Stimulated activated CD4-positive, alpha-beta T cell treated with anti-CD3 and anti-CD28 coated beads, Interleukin-2, amount 100 ng/mL, for 48 hours (primary cell): Measurements from ENCODE around the gene ADISSP.

Experiments used
- DNase-seq, 2 donors: peaks; one replicate each; pipeline ENCODE4 v3.0.0-alpha.2; 2020

Gene ADISSP

GRCh38 chr20:3767427-3768341, at the start of gene ADISSP:
Gene ADISSP, minus strand, starts transcription at chr20:3767753. Its CDS starts 7,653 bp downstream, at chr20:3760100.
- peak; percentile 94 to 96 for DNase-seq

- no peak for DNase-seq
These were observed 48.3 kb upstream of the ADISSP start for GRCh38 chr20:3815703-3816315.

GRCh38 chr20:3814928-3815495, 47.5 kb upstream of the ADISSP start:
- no peak for DNase-seq

- no peak for DNase-seq
These were observed 46.5 kb upstream of the ADISSP start for GRCh38 chr20:3813848-3814581.

- DNase-seq = no peak
These were observed 45.7 kb upstream of the ADISSP start for GRCh38 chr20:3812975-3813847.

GRCh38 chr20:3812259-3812681, 44.7 kb upstream of the ADISSP start:
- no peak for DNase-seq

GRCh38 chr20:3811467-3812258, 44.1 kb upstream of the ADISSP start:
- DNase-seq = peak; percentile 82

GRCh38 chr20:3808544-3808943, 41.0 kb upstream of the ADISSP start:
- no peak for DNase-seq

- DNase-seq = no peak
These were observed 37.2 kb upstream of the ADISSP start for GRCh38 chr20:3804781-3805180.

GRCh38 chr20:3804254-3804751, 36.8 kb upstream of the ADISSP start:
- DNase-seq = no peak

- no peak for DNase-seq
These were observed 36.3 kb upstream of the ADISSP start for GRCh38 chr20:3803854-3804253.

- no peak for DNase-seq
These were observed 35.7 kb upstream of the ADISSP start for GRCh38 chr20:3803289-3803688.

- no peak for DNase-seq
These were observed 35.1 kb upstream of the ADISSP start for GRCh38 chr20:3802524-3803239.

- DNase-seq = no peak
These were observed 34.3 kb upstream of the ADISSP start for GRCh38 chr20:3801846-3802245.

GRCh38 chr20:3801299-3801698, 33.7 kb upstream of the ADISSP start:
- no peak for DNase-seq

GRCh38 chr20:3800878-3801260, 33.3 kb upstream of the ADISSP start:
- no peak for DNase-seq

- DNase-seq = no peak
These were observed 32.8 kb upstream of the ADISSP start for GRCh38 chr20:3800256-3800877.

GRCh38 chr20:3798908-3799248, 31.3 kb upstream of the ADISSP start:
- DNase-seq = no peak

GRCh38 chr20:3798373-3798768, 30.8 kb upstream of the ADISSP start:
- no peak for DNase-seq
